GM19463 (cell line): ENCODE data around the gene IL26.

ENCODE experiments used
- ATAC-seq: cut with Tn5 transposase; IDR thresholded peaks from one replicate; pipeline ENCODE4 v1.9.1; 2021; ENCODE audit warnings: mild to moderate bottlenecking, moderate library complexity; ENCODE audit not compliant: unreplicated experiment

Gene IL26, protein sequence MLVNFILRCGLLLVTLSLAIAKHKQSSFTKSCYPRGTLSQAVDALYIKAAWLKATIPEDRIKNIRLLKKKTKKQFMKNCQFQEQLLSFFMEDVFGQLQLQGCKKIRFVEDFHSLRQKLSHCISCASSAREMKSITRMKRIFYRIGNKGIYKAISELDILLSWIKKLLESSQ

GRCh38 chr12:68225576-68226476 lies at the start of gene IL26:
IL26 (minus strand) TSS chr12:68225810; CDS start chr12:68225756, 54 bp downstream.
- no peak for ATAC-seq

DNA sequence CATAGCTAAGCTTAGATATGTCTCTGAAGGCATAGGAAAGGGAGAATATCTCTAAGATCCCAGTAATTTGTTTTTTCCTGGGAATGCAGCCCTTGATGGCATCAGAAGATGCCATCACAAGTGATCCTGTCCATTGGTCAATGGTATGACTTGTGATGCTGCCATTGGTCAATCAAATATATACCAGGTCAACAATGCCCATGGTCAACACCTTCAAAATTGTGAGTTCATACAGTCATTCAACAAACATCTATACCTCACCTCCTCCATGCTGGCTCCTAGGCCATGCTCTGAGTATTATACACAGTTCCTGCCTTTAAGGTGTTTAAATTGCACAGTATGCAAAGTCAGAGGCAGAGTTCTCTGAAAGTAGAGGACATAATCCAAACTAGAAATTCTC lies 47.1 kb upstream of the IL26 start:
- no peak for ATAC-seq

GRCh38 chr12:68271346-68271745 lies 45.7 kb upstream of the IL26 start:
- ATAC-seq = no peak

GRCh38 chr12:68270358-68270757 lies 44.7 kb upstream of the IL26 start:
- no peak for ATAC-seq

DNA sequence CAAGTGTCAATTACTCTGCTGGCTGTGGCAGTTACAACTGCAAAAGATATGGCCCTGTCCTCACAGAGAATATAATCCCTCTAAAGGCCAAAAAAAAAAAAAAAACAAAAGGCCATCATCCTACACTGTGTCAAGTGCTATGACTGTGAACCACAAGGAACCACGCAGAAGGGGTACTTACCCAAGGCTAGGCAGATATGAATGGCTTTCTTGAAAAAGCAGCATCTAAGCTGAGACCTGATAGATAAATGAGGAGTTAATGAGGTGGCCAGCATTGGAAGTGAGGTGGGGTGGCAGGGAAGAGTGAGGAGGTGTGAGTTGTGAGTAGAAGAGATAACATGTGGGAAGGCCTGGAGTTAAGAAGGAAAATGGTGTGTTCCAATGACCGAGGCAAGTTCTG lies 44.2 kb upstream of the IL26 start:
- no peak for ATAC-seq

DNA sequence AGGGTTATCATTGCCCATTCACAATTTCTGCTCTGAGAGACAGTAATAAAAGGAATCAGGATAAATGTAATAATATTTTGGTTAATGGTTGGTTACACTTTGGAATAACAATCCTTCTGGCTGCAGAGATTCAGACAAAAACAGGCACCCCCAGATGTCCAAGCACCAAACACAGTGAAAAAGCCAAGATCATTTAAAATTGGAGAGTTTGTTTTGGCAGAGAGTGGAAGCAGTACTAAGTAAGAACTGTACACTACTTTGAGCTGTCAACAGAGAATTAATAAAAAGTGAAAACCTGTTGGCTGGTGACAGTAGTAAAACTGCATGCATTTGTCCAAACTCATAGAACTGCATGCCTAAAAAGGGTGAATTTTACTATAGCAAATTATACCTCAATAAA lies 43.4 kb upstream of the IL26 start:
- no peak for ATAC-seq

DNA sequence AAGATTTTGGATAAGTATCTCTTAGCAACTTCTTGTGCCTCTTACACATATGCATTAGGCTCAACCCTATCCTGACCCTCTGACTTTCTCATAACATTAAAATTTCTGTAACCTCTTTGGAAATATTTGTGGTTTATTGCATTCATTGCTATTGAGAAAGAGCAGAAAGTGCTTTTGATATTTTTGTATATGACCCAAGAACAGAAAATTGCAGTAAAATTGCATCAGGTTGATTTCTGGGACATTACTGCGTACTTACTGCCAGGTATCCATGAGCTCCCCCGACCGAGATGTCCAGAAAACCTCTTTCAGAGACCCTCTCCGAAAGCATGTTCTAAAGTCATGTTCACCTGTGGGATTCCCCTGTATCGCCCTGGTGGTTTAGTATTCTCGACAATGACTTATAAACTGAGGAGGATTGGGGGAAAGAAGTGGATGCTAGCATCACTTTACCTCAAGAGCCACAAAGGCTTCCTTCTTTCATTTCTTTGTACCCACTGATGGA lies 42.3 kb upstream of the IL26 start:
- no peak for ATAC-seq

GRCh38 chr12:68264857-68265256 lies 39.2 kb upstream of the IL26 start:
- ATAC-seq = no peak

DNA sequence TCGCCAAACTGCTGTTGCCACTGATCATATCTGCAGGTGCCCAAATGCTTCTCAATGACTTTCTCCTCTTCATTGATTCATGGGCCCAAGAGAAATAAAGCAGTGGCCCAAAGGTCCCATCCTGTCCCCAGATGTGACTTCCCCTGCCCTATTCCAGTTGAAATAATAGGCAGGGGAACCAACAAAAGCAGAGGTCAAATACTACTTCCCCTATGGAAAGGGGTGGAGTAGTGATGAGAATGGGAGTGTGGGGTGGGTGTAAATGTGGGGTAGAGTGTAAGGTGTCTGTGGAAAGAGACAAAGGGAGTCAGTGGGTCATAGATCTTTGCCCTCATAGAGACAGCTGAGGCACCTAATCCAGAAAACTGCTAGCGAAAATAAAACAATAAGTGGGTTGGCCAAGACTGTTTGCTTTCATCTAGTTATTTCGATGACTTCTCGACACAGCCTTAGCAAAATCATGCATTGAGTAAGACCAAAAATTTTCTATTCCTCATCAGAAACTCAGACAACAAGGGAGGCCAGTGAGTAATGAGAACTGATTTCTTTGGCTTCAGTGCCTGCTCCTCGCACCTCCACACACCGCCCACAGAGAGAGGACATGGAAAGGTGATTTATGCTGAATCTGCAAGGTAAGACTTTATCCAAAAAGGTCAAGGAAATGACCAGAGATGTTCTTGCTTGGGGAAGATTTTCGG lies 38.7 kb upstream of the IL26 start:
- ATAC-seq = no peak

DNA sequence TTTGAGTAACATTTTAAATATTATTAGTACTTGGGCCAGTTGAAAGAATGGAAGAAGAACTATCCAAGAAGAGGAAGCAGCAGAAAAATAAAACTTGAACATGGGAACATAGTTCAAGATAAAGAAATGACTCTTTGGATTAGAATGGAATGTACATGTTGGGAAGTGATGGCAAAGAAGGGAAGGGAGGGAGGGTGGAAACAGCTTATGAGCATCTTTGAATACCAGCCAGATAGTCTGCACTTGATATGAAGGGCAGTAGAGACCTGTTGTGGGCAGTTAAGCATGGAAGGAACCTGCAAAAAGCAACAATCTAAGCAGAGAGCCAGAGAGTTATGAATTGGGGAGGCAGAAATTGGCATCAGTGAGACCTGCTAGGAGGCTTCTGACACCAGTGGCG lies 37.8 kb upstream of the IL26 start:
- no peak for ATAC-seq

GRCh38 chr12:68261896-68262295 lies 36.3 kb upstream of the IL26 start:
- ATAC-seq = no peak

GRCh38 chr12:68260153-68260552 lies 34.5 kb upstream of the IL26 start:
- ATAC-seq = no peak

- no peak for ATAC-seq
Observed at GRCh38 chr12:68259318-68259940, 33.8 kb upstream of the IL26 start.

DNA sequence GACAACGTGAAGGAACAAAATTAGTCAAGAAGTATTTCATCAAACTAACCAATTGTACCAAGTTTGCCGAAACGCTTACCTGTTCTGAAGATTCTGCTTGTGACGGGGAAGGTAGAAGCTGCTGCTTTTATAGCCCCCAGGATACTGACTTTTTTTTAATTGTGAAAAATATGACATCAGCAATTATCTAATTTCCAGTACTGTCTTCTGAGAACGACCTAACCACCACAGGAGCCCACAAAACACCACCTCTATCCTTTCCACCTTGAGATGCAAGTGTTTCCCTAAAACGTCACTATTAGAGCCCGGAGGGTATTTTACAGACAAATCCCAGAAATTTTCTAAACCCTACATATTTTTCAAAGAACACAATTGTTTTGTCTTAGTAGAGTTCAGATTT lies 27.9 kb upstream of the IL26 start, which contains the start of gene IL22:
IL22 (minus strand) TSS at position 101 of the 400 bp plus-strand sequence. CDS start 156 bp downstream, outside the sequence.
- ATAC-seq = no peak

DNA sequence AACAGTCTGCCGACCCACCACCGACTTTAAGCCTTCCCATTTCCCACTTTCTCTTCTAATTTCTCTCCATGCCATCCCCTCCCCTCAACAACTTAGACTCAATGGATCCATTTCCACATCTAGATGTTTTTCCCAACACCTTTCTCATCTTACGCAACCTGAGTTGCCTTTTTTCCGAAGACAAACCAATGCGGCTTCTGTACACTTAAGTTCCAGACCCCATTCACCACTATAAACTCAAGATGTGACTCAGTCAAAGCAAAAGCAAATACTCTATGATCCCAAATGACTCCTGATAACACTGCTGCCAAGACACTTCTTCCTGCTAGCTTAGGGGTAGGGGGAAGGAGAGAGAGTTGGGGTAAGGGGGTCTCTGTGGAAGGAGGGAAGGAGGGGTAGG lies 26.5 kb upstream of the IL26 start:
- ATAC-seq = no peak

GRCh38 chr12:68250454-68250853 lies 24.8 kb upstream of the IL26 start:
- ATAC-seq = no peak

- ATAC-seq = no peak
Observed at GRCh38 chr12:68247785-68248184, 22.2 kb upstream of the IL26 start.

- ATAC-seq = no peak
Observed at GRCh38 chr12:68246350-68246749, 20.7 kb upstream of the IL26 start.

GRCh38 chr12:68245180-68246021 lies 19.8 kb upstream of the IL26 start:
- ATAC-seq = no peak

DNA sequence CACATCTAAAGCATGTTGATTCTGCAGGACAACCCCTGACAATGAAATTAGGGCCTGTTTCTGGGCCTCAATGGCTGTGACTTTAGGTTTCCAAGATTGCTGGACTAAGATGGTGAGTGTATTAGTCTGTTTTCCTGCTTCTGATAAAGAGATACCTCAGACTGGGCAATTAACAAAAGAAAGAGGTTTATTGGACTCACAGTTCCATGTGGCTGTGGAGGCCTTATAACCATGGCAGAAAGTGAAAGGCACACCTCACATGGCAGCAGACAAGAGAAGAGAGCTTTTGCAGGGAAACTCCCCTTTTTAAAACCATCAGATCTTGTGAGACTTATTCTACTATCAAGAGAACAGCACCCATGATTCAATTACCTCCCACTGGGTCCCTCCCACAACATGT lies 17.2 kb upstream of the IL26 start:
- no peak for ATAC-seq
